Measurements from ENCODE around the gene FBXL3. TPM values are rescaled to one million over a fixed set of nuclear protein-coding genes. Genes with fewer than 3 reads are reported as not detected.

Gene FBXL3
- total RNA-seq, 1 experiment from 2014 or later: 16.7 TPM

GRCh38 chr13:77067519-77067918 lies 40.6 kb upstream of the FBXL3 start:
- H3K23me2 ChIP-seq (ENCODE audit: insufficient read length, low read depth, low read length, poor library complexity, severe bottlenecking): no peaks in the 10 kb centered on the region
- H3K9ac ChIP-seq (ENCODE audit: extremely low read depth, insufficient read length, low read length): no peak overlapping the region
- H2BK120ac ChIP-seq (ENCODE audit: low read depth, low read length, poor library complexity, severe bottlenecking): no peak overlapping the region
- no peaks in the 10 kb centered on the region for H3K27me3 ChIP-seq (ENCODE audit: insufficient read depth, low read length)
- DNase-seq: no peak
- no peak overlapping the region for H3K4me3 Mint-ChIP-seq
- H3K4me1 ChIP-seq (ENCODE audit: insufficient read depth, low read length): no peaks in the 10 kb centered on the region
- H4K8ac ChIP-seq (replicated peaks; ENCODE audit: insufficient read length, low read depth, low read length): no peak overlapping the region
- H2BK5ac ChIP-seq (ENCODE audit: insufficient read length, low read length): no peak overlapping the region
- no peak overlapping the region for H3K27ac Mint-ChIP-seq
- peaks cover 7 to 26% (median 9%) of the 10 kb centered on the region in 3 experiments; a peak in 6 of 7 replicates for H3K36me3 Mint-ChIP-seq (ENCODE audit: insufficient read depth in 1 of 3, low read depth in 3 of 3)
- no peak overlapping the region for H2BK12ac ChIP-seq (ENCODE audit: insufficient read length, low read depth, low read length)
- no peak overlapping the region for H2BK20ac ChIP-seq (ENCODE audit: low read depth, low read length, poor library complexity, severe bottlenecking)
- H3T11ph ChIP-seq (ENCODE audit: low read length): no peak overlapping the region
- no peaks in the 10 kb centered on the region for H3K79me1 ChIP-seq (ENCODE audit: insufficient read depth, low read depth, low read length, poor library complexity, severe bottlenecking)
- H4K20me1 ChIP-seq (ENCODE audit: control insufficient read depth, insufficient read depth, insufficient read length): no peaks in the 10 kb centered on the region
- H3K56ac ChIP-seq (ENCODE audit: insufficient read length, low read depth, low read length): no peak overlapping the region
- no peak overlapping the region for H3K4ac ChIP-seq (ENCODE audit: low read depth, low read length)
- H3K14ac ChIP-seq (ENCODE audit: insufficient read depth, low read length): no peak overlapping the region
- no peak overlapping the region for H3K18ac ChIP-seq (ENCODE audit: insufficient read length, low read depth, low read length)
- no peak overlapping the region for H3K4me2 ChIP-seq (ENCODE audit: insufficient read depth, insufficient read length, low read length)
- H2AFZ ChIP-seq (ENCODE audit: low read length): no peak overlapping the region
- no peak overlapping the region for H2AK5ac ChIP-seq (ENCODE audit: insufficient read length, low read length)
- H3K27ac ChIP-seq (ENCODE audit: insufficient read length, low read depth, low read length): no peak overlapping the region
- no peak overlapping the region for H3K23ac ChIP-seq (ENCODE audit: insufficient read length, low read depth, low read length)
- H2BK15ac ChIP-seq (ENCODE audit: low read depth, low read length): no peak overlapping the region
- H3K9me3 ChIP-seq (ENCODE audit: control insufficient read depth, low read depth, low read length): no peaks in the 10 kb centered on the region
- H3K9me3 Mint-ChIP-seq: no peaks in the 10 kb centered on the region
- H3K4me1 Mint-ChIP-seq: no peaks in the 10 kb centered on the region
- H4K91ac ChIP-seq (ENCODE audit: insufficient read length, low read depth, low read length): no peak overlapping the region
- TF ChIP-seq CTCF (conservative IDR thresholded peaks at IDR 0.05): no peak
- no peaks in the 10 kb centered on the region for H3K27me3 Mint-ChIP-seq (ENCODE audit: low read depth)
- H3K79me2 ChIP-seq (ENCODE audit: insufficient read depth, low read length): no peaks in the 10 kb centered on the region
- no peak overlapping the region for H4K5ac ChIP-seq (ENCODE audit: insufficient read length, low read depth, low read length)
- no CpG with 5 or more reads among the region's 2 CpGs for WGBS (ENCODE audit: extremely low coverage, insufficient read length, low lambda C conversion rate)

All from H9 (cell line).